ENCODE data around the gene SELPLG.
"Not testable (repeated sequence)": the region's sequence is repeated elsewhere in the genome, so short reads cannot be mapped to it uniquely, and the experiment has no call there.

Gene SELPLG

DNA sequence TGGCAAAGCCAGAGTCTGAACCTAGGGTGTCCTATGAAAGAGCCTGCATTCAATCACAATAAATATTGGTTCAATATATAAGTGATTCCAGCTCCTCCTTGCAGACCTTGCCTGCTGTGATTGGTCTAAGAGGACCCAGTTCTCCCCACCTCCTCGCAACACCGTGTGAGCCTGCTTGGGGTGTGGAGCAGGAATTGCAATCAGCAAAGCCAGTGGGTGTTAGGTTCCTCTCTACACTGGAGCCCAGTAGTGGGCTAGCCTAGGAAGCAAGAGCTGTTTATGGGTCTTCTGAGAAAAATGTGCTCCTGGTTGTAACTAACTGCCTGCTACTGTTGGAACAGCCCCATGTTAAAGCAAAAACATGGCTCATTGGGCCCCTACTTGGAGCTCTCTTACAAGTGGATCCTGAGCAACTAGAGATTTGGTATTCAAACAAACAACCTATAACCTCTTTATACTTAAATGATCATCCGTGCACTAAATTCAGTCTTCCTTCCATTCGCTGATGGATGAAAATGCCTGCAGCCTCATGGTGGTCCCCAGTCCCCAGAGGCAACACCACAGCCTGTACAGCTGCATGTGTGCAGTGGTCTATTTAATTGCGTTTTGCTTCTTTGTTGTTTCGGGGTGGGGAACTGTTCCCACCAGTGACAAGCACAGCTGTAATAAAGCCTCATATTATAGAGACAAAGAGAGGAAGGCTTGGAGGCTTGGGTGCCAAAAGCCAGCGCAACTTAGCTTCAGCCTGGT lies 3.7 kb upstream of the SELPLG start:
- no peak for DNase-seq

DNA sequence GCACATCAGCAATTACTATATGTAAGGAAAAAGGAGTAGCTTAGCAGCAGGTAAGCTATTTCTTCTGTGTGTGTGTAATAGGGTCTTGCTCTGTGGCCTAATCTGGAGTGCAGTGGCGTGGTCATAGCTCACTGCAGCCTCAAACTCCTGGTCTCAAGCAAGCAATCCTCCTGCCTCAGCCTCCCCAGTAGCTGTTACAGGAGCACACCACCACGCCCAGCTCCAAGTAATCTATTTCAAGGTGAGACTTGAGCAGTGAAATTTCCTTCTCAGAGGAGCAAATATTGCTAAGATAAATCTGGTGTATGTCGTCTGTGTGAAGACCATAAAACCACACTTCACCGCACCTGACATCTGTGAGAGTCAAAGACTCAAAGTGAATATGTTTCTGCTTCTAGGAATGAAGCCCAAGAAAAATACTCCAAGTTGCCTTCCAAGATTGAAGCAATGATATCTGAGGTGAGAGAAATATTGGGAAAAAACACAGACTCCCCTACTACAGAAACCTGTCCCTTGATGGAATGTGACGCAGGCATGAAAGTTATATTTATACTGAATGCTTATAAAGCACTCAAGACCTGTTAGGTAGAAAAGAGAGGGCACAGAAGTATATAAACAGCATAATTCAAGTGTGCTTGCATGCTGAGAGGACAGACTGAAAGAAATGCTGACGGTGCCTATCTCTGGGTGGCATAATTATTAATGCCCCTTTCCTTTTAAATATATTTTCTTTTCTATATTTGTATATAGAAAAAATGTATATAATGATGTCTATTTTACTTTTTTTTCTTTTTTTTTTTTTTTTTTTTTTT lies 2.5 kb upstream of the SELPLG start:
- DNase-seq: no peak

DNA sequence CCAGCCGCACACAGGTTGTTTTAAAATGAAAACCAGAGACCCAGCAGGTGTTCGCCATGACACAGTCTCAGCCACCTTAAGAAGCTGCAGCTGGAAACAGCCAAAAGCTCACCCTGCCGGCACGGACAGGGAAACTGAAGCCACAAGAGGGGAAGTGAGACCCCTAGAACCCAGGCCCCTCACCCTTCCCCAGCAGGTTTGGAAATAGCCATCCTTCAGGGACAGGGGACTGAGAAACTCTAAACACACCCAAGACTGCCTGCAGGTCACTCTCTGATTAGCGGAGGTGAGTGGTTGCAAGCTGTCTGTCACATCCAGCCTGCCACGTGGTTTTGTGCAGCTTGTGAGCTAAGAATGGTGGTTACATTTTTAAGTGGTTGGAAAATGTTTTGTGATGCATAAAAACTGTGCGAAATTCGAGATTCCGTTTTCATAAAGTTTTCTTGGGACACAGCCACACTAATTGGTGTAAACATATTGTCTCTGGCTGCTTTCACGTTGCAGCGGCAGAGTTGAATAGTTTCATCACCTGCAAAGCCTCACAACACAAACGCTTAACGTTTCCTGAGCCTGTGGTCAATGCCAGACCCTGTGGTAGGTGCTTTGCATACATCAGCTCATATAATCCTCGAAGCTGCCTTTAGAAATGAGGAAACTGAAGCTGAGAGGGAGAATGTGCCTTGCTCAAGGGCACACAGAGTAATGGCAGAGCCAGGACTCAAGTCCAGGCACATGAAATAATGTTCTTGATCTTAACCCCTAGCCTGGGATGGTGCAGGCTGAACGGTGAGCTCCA lies 1.7 kb upstream of the SELPLG start:
- no peak for DNase-seq

DNA sequence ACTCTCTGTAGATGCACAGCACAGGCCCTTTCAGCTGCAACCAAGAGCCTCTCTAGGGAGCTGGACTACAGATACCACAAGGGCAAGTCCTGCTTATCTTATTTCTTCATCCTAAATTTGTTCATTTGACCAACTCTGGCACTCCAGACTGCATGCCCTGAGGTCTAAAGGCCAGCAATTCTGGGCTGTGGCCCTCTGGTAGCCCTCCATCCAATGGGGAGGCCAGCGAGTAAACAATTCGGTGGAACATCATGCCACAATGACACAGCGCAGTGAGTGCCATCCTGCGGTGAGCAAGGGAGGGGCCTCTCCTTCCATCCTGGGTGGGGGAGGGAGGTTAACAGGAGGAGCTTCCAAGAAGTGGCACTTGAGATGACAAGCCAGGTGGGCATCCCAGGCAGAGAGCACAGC lies 652 bp upstream of the SELPLG start:
- no peak for DNase-seq

DNA sequence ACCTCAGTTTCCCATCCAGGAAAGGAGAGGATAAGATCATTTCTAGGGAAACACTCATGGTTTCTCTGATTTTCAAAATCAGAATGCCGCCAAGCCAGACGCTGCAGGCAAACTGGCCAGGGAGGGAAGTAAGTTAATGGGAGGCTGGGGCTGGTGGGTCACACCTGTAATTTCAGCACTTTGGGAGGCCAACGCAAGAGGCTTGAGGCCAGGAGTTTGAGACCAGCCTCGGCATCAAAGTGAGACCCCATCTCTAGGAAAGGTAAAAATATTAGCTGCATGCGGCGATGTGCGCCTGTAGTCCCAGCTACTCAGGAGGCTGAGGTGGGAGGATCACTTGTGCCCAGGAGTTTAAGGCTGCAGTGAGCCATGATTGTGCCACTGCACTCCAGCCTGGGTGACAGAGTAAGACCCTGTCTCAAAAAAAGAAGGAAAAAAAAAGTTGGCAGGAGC lies 587 bp downstream of the SELPLG start:
- DNase-seq: no peak

DNA sequence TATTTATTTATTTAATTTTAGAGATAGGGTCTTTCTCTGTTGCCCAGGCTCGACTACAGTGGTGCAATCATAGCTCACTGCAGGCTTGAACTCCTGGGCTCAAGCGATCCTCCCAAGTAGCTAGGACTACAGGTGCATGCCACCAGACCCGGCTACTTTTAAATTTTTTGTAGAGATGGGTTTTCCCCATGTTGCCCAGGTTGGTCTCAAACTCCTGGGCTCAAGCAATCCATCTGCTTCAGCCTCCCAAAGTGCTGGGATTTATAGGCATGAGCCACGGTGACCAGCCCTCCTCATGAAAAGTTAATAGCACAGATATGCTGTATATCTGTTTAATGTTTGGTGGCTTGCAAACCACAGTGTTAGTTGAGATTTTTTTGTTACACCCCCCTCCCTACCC lies 2.4 kb downstream of the SELPLG start:
- DNase-seq: not testable (repeated sequence)

DNA sequence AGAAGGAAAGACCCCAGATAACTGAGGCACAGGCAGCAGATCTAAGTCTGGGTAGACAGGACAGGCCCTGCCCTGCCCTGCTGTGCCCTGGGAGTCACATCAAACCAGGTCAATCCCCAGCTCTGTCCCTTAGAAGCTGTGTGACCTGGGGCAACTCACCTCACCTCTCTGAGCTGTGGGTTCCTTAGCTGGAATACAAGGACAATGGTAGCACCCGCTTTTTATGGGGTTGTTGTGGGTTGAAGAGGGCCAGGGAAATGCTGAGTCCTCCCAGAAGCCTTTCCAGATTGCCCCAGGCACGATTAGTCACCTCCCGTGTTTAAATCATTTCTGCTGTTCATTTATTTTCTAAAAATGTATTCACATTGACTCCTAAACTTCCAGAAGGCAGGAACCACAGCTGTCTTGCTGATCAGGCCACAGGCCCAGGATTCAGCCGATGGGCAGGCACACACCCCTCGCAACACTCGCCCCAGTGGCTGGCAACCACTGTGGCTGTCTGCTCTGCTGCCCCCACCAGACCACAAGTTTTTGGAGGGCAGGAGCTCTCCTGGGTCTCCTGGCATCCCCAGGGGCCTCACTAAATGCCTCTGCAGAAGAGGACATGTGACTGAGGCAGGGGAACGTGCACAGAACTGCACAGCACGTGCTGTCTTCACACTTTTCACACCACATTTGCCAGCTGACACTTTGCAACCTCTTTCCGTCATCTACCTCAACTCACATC lies 3.0 kb downstream of the SELPLG start:
- no peak for DNase-seq

DNA sequence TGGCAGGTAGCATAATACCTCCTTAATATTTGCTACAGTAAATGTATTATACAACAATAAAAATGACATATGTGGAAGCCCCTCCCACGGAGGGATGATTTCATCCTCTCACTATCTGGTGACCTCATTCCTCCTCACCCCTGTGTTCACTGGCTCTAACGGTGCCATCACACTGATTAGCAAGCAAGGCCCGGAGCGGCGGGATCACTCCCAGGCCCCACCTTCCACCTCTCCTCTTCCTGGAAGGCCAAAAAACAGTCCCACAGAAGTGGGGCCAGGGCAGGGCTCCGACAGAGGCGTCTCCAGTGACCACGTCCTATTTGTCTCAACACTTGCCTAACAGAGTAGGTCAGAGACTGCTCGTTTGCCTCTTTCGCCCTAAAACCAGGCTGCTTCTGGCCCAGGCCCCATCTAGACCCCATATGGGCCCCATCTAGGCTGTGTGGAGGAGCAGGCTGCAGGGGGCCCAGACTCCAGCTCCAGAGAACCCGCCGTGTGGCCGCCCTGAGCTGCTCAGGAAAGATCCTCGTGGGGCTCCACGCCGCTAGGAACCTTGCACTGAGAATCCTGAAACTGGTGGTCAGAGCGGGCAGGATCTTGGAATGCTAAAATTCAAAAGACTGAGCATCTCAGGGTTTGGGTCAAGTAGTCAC lies 3.7 kb downstream of the SELPLG start:
- no peak for DNase-seq

DNA sequence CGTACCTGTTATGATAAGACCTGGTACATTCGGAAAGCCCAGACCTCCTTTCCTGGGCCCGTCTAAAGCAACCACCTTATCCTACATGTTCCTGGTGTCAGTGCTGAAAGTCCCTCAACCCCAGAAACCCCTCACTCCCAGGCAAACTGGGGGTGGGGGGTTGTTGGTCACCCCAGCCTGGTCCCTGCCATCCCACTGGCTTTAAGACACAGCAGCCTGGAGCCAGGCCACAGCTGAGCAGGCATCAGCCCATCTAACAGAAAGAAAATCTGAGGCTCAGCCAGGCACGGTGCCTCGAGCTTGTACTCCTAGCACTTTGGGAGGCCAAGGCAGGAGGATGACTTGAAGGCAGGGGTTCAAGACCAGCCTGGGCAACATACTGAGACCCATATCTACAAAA lies 4.5 kb downstream of the SELPLG start:
- DNase-seq: no peak

DNA sequence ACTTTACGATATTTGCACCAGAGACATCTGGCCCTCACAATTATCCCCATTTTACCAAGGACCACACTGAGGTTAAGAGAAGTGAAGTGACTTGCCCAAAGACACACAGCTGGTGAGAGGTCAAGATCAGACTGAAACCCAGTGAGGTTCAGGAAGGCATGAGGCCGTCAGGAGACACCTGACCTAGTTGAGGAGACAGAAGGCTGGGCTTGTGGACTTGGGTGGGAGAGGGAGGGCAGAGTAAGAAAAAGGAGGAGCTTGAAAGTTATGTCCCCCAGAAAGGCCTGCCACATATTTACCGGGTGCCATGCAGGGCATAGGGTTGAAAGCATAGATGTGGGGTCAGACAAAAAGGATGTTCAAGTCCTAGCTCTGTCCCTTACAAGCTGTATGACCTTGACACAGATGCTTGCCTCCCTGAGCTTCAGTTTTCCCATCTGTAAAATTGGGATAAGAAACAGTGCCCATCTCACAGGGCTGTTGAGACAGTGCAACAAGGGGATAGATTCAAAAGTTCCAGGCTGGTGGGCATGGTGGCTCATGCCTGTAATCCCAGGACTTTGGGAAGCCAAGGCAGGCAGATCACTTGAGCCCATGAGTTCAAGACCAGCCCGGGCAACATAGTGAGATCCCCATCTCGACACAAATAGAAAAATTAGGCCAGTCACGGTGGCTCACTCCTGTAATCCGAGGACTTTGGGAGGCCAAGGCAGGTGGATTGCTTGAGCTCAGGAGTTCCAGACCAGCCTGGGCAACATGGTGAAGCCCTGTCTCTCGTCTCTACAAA lies 6.4 kb downstream of the SELPLG start:
- no peak for DNase-seq

DNA sequence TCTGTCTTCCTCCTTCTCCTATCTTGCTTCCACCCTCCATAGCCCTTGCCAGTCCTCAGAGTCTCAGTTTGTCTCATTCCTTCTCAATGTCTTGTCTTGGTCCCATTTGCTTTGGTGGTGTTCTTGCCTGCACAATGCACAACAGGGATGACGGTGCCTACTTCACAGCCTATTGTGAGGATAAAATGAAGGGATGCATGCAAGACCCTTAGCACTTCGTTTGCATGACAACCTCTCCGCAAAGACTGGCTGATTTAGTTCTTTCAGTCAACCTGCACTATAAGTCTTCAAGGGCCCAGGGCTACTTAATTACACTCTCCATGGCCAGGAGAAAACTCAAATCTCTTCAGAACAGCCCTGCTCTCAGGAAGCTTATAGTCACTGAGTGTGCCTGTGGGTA lies 8.5 kb downstream of the SELPLG start:
- no peak for DNase-seq

DNA sequence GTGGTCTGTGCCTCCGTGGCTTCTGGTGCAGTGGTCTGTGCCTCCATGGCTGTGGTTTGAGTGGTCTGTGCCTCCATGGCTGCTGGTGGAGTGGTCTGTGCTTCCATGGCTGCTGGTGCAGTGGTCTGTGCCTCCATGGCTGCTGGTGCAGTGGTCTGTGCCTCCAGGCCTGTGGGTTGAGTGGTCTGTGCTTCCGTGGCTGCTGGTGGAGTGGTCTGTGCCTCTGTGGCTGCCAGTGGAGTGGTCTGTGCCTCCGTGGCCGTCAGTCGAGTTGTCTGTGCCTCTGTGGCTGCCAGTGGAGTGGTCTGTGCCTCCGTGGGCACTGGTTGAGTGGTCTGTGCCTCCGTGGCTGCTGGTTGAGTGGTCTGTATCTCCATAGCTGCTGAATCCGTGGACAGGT lies 10.1 kb downstream of the SELPLG start:
- no peak for DNase-seq

DNA sequence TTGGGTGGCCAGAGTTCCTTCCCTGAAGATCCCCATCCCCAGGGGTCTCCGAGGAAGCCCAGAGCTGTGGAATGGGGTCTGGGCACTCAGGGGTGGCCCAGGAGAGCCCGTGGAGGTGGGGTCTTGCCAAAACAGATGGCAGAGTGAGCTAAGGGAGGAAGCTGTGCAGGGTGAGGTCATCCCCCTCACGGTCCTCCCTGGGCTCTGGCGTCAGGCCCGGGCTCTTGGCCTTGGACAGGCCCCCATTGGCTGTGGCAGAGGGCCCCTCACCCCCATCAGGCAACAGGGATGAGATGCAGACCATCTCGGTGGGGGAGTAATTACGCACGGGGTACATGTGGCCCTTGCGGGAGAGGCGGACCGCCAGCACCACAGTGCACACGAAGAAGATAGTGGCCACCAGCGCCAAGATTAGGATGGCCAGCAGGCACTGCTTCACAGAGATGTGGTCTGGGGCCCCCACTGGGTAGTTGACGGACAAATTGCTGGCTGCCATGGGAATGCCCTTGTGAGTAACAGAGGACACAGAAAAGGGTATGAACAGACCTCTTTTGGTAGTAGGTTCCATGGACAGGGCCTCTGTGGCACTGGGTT lies 10.7 kb downstream of the SELPLG start:
- DNase-seq: no peak

DNA sequence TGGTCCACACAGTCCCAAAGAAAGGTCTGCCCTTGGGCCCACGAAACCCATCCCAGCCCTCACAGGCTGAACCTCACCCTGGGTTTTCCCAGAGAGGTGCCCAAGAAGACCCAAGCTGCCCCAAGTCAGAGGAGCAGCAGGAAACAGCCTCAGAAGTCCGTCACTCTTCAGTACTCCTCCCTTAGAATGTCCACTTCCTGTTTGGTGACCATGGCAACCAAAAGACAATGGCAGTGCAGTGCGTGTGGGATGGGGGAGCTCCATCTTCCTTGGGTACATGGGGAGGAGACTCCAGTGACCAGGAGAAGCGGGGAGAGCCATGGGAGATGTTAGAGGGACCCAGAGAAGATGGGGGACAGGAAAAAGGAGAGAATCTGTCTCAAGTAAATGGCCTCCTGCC lies 11.3 kb downstream of the SELPLG start:
- DNase-seq: peak; percentile 5

DNA sequence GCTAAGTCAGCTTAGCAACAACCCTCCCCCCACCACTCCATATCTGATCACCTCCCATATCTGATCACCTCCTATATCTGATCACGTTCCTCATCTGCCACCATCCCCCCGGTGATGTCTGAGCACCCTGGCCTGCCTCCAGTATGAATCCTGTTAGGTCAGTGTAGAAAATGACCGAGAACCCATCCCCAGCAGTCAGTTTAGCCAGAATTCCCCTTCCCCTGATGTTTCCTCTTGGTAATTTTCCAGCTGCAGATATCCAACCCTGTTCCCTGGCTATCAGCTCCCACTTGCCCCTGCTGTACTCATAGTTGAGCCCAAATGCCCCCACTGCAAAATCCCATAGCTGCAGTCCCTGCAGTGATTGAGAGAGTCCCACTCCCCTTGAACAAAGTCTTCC lies 12.5 kb downstream of the SELPLG start:
- DNase-seq: no peak

DNA sequence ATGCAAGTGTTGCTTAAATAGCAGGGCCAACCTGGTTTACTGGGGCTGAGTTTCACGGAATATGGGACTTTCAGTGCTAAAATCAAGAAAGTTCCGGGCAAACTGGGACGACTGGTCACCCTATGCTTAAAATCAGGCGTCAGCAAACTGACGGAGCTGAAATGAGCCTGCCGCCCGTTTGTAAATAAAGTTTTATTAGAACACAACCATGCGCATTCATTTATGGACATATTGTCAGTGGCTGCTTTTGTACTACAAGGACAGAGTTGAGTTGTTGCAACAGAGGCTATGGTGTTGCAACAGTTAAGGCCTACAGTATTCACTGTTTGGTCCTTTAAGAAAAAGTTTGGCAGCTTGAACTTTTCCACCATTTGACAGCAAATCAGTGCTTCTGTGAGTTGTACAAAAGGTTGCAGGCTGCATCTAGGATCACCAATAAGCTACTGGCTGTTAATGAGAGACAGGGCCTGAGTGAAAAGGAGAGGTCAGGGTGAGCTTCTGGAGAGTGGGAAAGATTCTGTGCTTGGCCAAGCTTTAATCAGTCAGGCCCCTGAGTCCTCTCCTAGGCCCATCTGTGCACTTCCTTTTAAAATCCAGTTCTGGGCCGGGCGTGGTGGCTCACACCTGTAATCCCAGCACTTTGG lies 13.3 kb downstream of the SELPLG start:
- DNase-seq: no peak

DNA sequence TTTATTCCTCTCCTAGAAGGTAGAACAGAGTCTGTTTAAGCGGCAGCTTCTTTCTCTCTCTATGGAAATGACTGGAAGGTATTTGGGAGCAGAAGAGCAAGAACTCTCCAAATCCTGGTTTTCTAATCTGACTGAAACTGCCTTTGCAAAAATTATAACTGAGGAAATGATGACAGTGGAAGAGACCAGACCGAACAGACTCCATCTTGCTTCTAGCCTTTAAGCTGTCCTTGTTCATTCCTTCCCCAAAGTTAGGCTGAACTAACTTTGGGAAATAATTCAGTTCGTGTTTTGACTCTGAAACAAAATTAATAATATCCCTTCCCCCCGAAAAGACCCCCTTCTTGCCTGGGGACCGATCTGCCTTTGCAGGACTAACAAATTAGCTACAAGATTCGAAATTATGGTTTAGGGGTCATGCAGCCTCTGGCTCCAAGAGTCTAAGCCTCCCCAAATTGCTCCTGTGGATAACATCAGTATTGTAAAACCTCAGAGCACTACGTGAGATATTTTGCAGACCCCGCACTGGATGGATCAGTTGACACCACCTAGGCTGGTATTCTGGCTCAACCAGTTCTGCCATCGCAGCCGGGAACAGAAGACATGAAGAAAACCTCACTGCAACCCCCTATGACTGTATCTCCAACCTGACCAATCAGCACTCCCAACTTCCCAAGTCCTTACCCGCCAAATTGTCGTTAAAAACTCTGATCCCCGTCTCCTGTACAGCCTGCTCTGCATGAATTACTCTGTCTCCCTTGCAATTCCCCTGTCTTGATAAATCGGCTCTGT lies 14.1 kb downstream of the SELPLG start:
- DNase-seq: no peak

DNA sequence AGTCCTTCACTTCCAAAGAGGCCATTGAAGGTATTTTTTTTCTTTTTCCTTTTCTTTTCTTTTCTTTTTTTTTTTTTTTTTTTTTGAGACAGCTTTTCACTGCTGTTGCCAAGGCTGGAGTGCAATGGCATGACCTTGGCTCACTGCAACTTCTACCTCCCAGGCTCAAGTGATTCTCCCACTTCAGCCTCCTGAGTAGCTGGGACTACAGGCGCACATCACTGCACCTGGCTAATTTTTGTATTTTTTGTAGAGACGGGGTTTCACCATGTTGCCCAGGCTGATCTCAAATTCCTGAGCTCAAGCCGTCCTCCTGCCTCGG lies 14.8 kb downstream of the SELPLG start:
- not testable (repeated sequence) for DNase-seq

DNA sequence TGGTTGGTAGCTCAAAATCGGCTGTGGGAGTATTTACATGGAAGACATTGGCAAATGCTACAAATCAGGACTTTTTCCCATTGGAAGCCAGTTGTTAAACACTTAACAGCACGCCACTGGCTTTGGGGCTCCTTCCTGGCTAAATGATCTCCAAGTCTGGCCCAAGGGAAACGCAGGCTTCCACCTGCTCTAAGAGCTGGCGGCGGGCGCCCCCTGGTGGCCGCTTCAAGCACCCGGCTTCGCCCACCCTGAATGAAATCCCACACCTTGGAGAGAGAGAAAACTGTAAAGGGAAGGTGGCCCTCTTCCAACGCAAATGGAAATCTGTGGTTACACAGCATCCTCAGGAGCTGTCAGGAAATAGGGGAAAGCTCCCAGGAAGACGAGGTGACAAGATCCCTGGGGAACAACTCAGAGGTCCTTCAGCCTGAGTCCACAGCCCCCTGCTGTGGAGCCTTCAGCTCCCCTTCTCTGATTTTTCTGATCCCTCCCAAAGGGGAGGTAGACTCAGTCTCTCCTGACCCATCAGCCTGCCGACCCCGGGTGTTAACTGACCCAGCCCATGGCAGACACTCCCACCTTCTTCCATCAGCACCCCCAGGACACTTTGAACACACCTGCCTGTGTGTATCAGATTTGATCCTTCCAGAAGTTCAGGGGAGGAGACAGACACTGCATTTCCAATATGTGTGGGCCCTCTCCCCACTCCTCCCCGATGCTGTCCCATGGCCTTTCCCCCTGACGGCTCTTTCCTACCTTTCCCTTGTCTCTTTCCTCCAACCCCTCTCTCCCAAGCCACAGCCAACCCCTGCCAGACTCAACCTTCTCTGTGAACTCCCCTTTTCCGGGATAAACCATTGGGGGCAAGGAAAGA lies 15.4 kb downstream of the SELPLG start:
- DNase-seq: peak; percentile 43
